Fibroblast of the aortic adventitia (primary cell): ENCODE data around the gene SLC25A33. TPM values are rescaled to one million over a fixed set of nuclear protein-coding genes. Genes with fewer than 3 reads are reported as not detected.

Experiments used
- DNase-seq: peaks from one replicate; pipeline ENCODE4 v3.0.0-alpha.2; 2010; ENCODE audit warnings: low read depth
- H3K4me3 ChIP-seq: 2 replicates; pipeline ENCODE4 v1.5.1; 2011; ENCODE audit warnings: low read depth, mild to moderate bottlenecking, control low read depth, low read length, moderate library complexity
- CTCF ChIP-seq: IDR thresholded peaks from 2 replicates; pipeline ENCODE4 v1.5.1; 2011; ENCODE audit warnings: mild to moderate bottlenecking, low read length, control low read depth, inconsistent platforms; ENCODE audit not compliant: insufficient read depth
- total RNA-seq: library from RNA; depleted of rRNA; stranded (reverse); fragments of >200 nt; gene quantifications from 2 replicates; pipeline ENCODE4 v1.2.3, GENCODE V29; 2012; ENCODE audit warnings: low replicate concordance

The SLC25A33 gene
- total RNA-seq, 1 donor = 4.7 TPM

GRCh38 chr1:9591669-9592509 is 52.6 kb downstream of the SLC25A33 start:
- no peak for DNase-seq
- no peak for TF ChIP-seq CTCF
- no peak overlapping the region for H3K4me3 ChIP-seq

- no peak for TF ChIP-seq CTCF
- DNase-seq = no peak
- no peak overlapping the region for H3K4me3 ChIP-seq
Observed at GRCh38 chr1:9592510-9593075, 53.3 kb downstream of the SLC25A33 start.

GRCh38 chr1:9593147-9593491 is 53.9 kb downstream of the SLC25A33 start:
- no peak for DNase-seq
- TF ChIP-seq CTCF = no peak
- H3K4me3 ChIP-seq = no peak overlapping the region

- no peak overlapping the region for H3K4me3 ChIP-seq
- DNase-seq = peak; percentile 15
- no peak for TF ChIP-seq CTCF
Observed at GRCh38 chr1:9593492-9594465, 54.5 kb downstream of the SLC25A33 start.

- no peak for DNase-seq
- no peak overlapping the region for H3K4me3 ChIP-seq
- no peak for TF ChIP-seq CTCF
Observed at GRCh38 chr1:9594471-9595155, 55.3 kb downstream of the SLC25A33 start.
